ENCODE measurements around the gene PI4KA. TPM values are rescaled to one million over a fixed set of nuclear protein-coding genes. Genes with fewer than 3 reads are reported as not detected.

Gene PI4KA
- total RNA-seq, 1 donor from 2014 or later = 80.4 TPM

DNA sequence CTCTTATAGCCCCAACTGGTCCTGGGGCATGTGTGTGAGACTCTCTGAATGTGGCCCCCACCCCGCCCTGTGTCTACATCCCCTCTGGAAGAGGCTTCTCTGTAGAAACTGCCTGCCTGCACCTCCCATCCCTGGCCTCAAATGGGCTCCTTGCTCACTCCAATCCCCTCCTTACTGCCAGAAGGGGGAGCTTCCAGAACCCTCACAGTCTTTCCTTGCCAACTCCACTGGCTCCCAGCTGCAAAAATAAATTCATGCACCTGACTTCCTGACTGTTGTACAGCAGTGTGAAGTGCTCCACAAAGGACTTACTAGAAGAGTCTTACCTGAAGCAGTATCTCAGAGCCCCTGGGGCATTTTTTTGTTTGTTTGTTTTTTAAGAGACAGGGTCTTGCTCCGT lies 99.9 kb downstream of the PI4KA start:
- intact Hi-C loops (cut with micrococcal nuclease) = no loop called here
- H3K4me3 Mint-ChIP-seq = no peak overlapping the region
- H3K4me1 Mint-ChIP-seq (ENCODE audit: low read depth) = no peaks in the 10 kb centered on the region
- no peaks in the 10 kb centered on the region for H3K9me3 Mint-ChIP-seq
- no peak overlapping the region for H3K27ac Mint-ChIP-seq
- H3K36me3 Mint-ChIP-seq (ENCODE audit: low read depth) = peaks cover 19% of the 10 kb centered on the region
- DNase-seq (ENCODE audit: low spot score) = no peak
- no peaks in the 10 kb centered on the region for H3K27me3 Mint-ChIP-seq (ENCODE audit: insufficient read depth)

DNA sequence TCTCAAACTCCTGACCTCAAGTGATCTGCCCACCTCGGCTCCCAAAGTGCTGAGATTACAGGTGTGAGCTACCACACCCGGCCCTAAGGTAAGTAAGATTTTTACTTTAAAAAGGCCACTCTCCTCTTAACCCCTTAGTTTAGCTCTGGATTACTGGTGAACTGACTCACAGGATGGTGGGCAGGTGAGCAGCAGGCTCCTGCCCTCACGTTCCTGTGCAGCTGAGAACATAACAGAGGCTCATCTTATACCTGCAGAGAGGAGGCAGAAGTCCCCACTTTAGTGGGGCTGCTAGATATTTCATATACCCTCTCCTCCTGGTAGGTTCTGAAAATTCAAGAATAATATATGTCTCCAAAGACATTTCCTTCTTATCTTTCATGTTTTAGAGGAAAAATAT lies 101.8 kb downstream of the PI4KA start:
- intact Hi-C loops (cut with micrococcal nuclease) = no loop called here

GRCh38 chr22:20752873-20753272 lies 105.7 kb downstream of the PI4KA start:
- intact Hi-C loops (cut with micrococcal nuclease) = no loop called here
- H3K36me3 Mint-ChIP-seq (ENCODE audit: low read depth) = peaks cover 17% of the 10 kb centered on the region
- no peak for DNase-seq (ENCODE audit: low spot score)
- no peak overlapping the region for H3K4me3 Mint-ChIP-seq
- H3K4me1 Mint-ChIP-seq (ENCODE audit: low read depth) = peaks cover 3% of the 10 kb centered on the region
- no peaks in the 10 kb centered on the region for H3K27me3 Mint-ChIP-seq (ENCODE audit: insufficient read depth)
- no peak overlapping the region for H3K27ac Mint-ChIP-seq
- no peaks in the 10 kb centered on the region for H3K9me3 Mint-ChIP-seq

More for the DNA sequence above, 101.8 kb downstream of the PI4KA start:
- Mint-ChIP-seq H3K4me1 (ENCODE audit: low read depth) (no peaks in the 10 kb centered on the region), H3K36me3 (ENCODE audit: low read depth) (peaks cover 18% of the 10 kb centered on the region), H3K27me3 (ENCODE audit: insufficient read depth) (no peaks in the 10 kb centered on the region), H3K4me3 (no peak overlapping the region), H3K9me3 (no peaks in the 10 kb centered on the region), H3K27ac (no peak overlapping the region)
- no peak for DNase-seq (ENCODE audit: low spot score)

DNA sequence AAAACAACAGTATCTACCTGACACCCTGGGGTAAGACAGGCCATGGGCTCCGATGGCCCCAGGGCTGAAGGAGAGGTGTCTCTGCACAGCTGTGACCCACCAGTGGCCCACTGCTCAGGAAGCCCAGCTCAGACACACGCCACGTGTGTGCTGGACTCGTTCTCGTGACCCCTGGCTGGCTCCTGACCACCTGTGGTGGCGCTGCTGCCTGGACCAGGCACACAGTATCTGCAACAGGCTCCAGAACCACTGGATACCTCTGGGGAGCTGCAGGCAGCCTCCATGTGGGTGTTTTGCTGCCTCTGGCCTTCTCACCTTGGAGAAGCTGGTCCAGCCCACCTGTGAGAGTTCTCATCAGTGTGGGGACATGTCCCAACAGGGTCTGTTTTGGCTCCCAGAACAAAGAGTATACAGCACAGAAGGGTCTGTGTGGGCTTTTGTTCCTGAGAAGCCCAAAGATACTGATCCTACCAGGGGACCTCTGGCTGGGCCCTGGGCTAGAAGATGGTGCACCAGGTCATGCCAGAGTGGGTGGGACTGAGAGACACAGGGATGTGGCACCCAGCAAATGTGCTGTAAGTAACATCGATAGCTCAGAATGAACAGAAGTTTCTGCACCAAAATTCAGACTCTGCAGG lies 106.4 kb downstream of the PI4KA start:
- Mint-ChIP-seq H3K27me3 (ENCODE audit: insufficient read depth) (no peaks in the 10 kb centered on the region), H3K27ac (no peak overlapping the region), H3K9me3 (no peaks in the 10 kb centered on the region), H3K4me3 (no peak overlapping the region), H3K4me1 (ENCODE audit: low read depth) (peaks cover 3% of the 10 kb centered on the region), H3K36me3 (ENCODE audit: low read depth) (peaks cover 15% of the 10 kb centered on the region)
- no peak for DNase-seq (ENCODE audit: low spot score)
- intact Hi-C loops (cut with micrococcal nuclease) = no loop called here

- intact Hi-C loops (cut with micrococcal nuclease) = no loop called here
- Mint-ChIP-seq H3K9me3 (no peaks in the 10 kb centered on the region), H3K27ac (no peak overlapping the region), H3K4me3 (no peak overlapping the region), H3K36me3 (ENCODE audit: low read depth) (peaks cover 16% of the 10 kb centered on the region), H3K4me1 (ENCODE audit: low read depth) (peaks cover 3% of the 10 kb centered on the region), H3K27me3 (ENCODE audit: insufficient read depth) (no peaks in the 10 kb centered on the region)
- no peak for DNase-seq (ENCODE audit: low spot score)
Observed at GRCh38 chr22:20751185-20751851, 107.3 kb downstream of the PI4KA start.

DNA sequence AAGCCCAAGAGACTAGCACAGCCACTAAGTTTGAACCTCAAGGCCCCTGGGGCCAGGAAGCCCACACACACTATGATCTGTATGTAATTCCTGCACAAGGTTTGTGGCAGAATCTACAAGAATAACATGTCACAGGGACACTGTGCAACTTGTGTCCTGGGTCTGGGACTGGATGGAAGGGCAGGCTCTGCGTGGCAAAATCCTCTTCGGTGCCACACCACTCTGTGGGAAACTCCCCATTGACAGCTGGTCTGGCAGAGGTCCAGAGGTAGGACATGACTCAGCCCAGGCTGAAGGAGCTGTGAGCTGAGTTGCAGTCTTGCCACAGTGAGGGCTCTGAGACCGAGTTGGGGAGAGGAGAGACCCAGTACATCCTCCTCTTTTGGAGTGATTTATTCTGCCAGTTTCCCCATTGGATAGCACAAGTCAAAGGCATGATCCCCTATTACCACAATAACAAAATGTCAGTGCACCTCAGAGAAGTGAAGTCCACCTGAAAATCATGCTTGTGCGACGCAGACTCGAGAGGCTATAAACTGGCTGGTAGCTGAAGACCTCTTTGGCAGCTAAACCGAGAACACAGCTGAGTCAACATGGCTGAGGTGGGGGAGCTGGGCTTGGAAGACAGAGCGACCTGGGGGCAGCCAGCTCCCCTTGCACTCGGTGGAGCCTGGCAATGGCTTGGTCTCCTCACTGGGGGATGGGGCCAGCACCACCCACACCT lies 108.0 kb downstream of the PI4KA start:
- H3K36me3 Mint-ChIP-seq (ENCODE audit: low read depth) = peaks cover 16% of the 10 kb centered on the region
- no peaks in the 10 kb centered on the region for H3K9me3 Mint-ChIP-seq
- H3K4me3 Mint-ChIP-seq = no peak overlapping the region
- no peak overlapping the region for H3K27ac Mint-ChIP-seq
- intact Hi-C loops (cut with micrococcal nuclease) = no loop called here
- DNase-seq (ENCODE audit: low spot score) = peak; percentile 2
- H3K27me3 Mint-ChIP-seq (ENCODE audit: insufficient read depth) = no peaks in the 10 kb centered on the region
- peaks cover 3% of the 10 kb centered on the region for H3K4me1 Mint-ChIP-seq (ENCODE audit: low read depth)

DNA sequence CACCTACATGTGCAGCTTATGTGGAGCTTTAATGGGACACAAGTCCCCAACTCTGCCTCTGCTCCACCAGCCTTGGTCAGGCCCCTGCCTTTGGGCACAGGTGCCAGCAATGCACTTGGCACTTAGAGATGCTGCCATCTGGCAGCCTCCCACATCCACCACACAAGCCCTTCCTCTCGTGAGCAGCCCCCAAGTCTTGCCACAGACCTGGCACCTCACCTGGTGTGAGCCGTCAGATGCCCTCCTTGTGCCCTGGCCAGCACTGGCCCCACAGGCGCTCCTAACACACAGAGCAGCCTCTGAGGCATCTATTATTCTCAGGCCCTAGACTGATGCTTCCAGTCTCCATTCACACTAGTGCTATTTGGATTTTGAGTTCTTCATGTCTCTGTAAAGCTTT lies 109.2 kb downstream of the PI4KA start:
- Mint-ChIP-seq H3K4me3 (no peak overlapping the region), H3K27me3 (ENCODE audit: insufficient read depth) (no peaks in the 10 kb centered on the region), H3K36me3 (ENCODE audit: low read depth) (peaks cover 15% of the 10 kb centered on the region), H3K27ac (no peak overlapping the region), H3K9me3 (no peaks in the 10 kb centered on the region), H3K4me1 (ENCODE audit: low read depth) (peaks cover 3% of the 10 kb centered on the region)
- intact Hi-C loops (cut with micrococcal nuclease) = no loop called here
- DNase-seq (ENCODE audit: low spot score) = no peak

GRCh38 chr22:20748731-20749428 lies 109.7 kb downstream of the PI4KA start:
- no peaks in the 10 kb centered on the region for H3K27me3 Mint-ChIP-seq (ENCODE audit: insufficient read depth)
- no peaks in the 10 kb centered on the region for H3K9me3 Mint-ChIP-seq
- no peak overlapping the region for H3K27ac Mint-ChIP-seq
- H3K36me3 Mint-ChIP-seq (ENCODE audit: low read depth) = peaks cover 15% of the 10 kb centered on the region
- no peak for DNase-seq (ENCODE audit: low spot score)
- intact Hi-C loops (cut with micrococcal nuclease) = no loop called here
- no peak overlapping the region for H3K4me3 Mint-ChIP-seq
- H3K4me1 Mint-ChIP-seq (ENCODE audit: low read depth) = peaks cover 3% of the 10 kb centered on the region

- H3K27ac Mint-ChIP-seq = no peak overlapping the region
- H3K4me1 Mint-ChIP-seq (ENCODE audit: low read depth) = peaks cover 3% of the 10 kb centered on the region
- no peak for DNase-seq (ENCODE audit: low spot score)
- no peaks in the 10 kb centered on the region for H3K9me3 Mint-ChIP-seq
- H3K4me3 Mint-ChIP-seq = no peak overlapping the region
- intact Hi-C loops (cut with micrococcal nuclease) = no loop called here
- peaks cover 16% of the 10 kb centered on the region for H3K36me3 Mint-ChIP-seq (ENCODE audit: low read depth)
- H3K27me3 Mint-ChIP-seq (ENCODE audit: insufficient read depth) = no peaks in the 10 kb centered on the region
Observed at GRCh38 chr22:20748082-20748481, 110.5 kb downstream of the PI4KA start.

DNA sequence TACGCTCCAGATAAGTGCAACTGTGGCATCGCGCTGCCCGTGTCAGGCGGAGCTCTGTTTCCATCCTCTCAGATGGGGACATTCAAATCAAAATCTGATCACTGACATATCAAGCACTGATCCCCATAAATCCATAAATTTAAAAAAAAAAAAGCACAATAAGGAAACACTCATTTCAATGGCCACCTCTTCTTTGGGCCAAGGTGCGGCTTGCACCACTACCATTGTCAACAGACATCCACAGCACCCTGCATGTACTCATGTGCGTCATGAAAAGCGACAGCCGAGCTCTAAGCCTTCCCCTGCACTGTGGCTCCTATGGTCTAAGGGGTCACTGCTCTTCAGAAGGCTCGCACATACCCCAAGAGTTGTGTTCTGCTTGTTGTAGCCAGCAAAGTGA lies 111.4 kb downstream of the PI4KA start:
- Mint-ChIP-seq H3K4me1 (ENCODE audit: low read depth) (peaks cover 3% of the 10 kb centered on the region), H3K27ac (no peak overlapping the region), H3K27me3 (ENCODE audit: insufficient read depth) (no peaks in the 10 kb centered on the region), H3K4me3 (no peak overlapping the region), H3K36me3 (ENCODE audit: low read depth) (peaks cover 20% of the 10 kb centered on the region), H3K9me3 (no peaks in the 10 kb centered on the region)
- DNase-seq (ENCODE audit: low spot score) = no peak
- intact Hi-C loops (cut with micrococcal nuclease) = no loop called here

- Mint-ChIP-seq H3K27me3 (ENCODE audit: insufficient read depth) (no peaks in the 10 kb centered on the region), H3K4me1 (ENCODE audit: low read depth) (peaks cover 3% of the 10 kb centered on the region), H3K27ac (no peak overlapping the region), H3K36me3 (ENCODE audit: low read depth) (peaks cover 20% of the 10 kb centered on the region), H3K4me3 (no peak overlapping the region), H3K9me3 (no peaks in the 10 kb centered on the region)
- intact Hi-C loops (cut with micrococcal nuclease) = no loop called here
- no peak for DNase-seq (ENCODE audit: low spot score)
Observed at GRCh38 chr22:20746431-20747189, 112.0 kb downstream of the PI4KA start.

- intact Hi-C loops (cut with micrococcal nuclease) = no loop called here
- Mint-ChIP-seq H3K4me3 (no peak overlapping the region), H3K36me3 (ENCODE audit: low read depth) (peaks cover 27% of the 10 kb centered on the region), H3K4me1 (ENCODE audit: low read depth) (no peaks in the 10 kb centered on the region), H3K27me3 (ENCODE audit: insufficient read depth) (no peaks in the 10 kb centered on the region), H3K27ac (no peak overlapping the region), H3K9me3 (no peaks in the 10 kb centered on the region)
- no peak for DNase-seq (ENCODE audit: low spot score)
Observed at GRCh38 chr22:20745119-20745518, 113.5 kb downstream of the PI4KA start.

All from activated T-helper 1 cell treated with anti-CD3 and anti-CD28 coated beads, Interleukin-12 subunit alpha, Interleukin-12 subunit beta, Interleukin-2, Interleukin-4 antibody, amounts not matched to agents 30 ng/mL and 10 ng/mL and 1 ng/mL, durations not matched to agents 14 hours and 24 hours and 36 hours (primary cell).